CD4-positive, alpha-beta T cell treated with Interleukin-10 for 1 hour (primary cell): ENCODE measurements around the gene PPP1R1B.

Experiments
- DNase-seq: peaks from one replicate; pipeline ENCODE4 v3.0.0-alpha.2; 2020

The PPP1R1B gene

DNA sequence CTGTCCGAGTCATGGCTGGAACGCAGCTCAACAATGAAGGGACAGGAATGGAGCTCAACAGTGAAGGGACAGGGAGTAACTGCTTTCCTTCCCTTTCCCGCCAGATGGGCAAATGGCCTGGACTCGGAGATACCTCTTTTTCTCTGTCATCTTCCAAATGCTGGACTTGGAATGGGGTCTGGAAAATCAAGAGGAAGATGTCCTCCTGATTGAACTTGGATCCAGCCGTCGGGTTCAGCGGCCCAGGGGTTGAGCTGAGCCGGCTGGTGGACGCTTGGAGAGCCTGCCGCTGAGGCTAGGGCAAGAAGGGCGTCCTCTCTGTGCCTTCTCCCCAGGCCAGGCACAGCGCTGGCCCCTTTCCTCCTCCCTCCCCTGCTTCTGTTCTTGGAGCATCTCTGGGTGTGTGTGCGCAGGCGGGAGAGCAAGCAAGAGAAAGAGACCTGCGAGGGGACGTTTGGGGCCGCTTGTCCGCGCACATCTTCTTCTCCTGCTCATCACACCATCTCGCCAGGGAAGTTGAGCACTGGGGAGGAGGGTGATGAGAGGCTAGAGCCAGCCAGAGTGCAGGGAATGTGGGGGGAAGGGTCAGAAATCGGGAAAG is 25.7 kb upstream of the PPP1R1B start:
- no peak for DNase-seq

DNA sequence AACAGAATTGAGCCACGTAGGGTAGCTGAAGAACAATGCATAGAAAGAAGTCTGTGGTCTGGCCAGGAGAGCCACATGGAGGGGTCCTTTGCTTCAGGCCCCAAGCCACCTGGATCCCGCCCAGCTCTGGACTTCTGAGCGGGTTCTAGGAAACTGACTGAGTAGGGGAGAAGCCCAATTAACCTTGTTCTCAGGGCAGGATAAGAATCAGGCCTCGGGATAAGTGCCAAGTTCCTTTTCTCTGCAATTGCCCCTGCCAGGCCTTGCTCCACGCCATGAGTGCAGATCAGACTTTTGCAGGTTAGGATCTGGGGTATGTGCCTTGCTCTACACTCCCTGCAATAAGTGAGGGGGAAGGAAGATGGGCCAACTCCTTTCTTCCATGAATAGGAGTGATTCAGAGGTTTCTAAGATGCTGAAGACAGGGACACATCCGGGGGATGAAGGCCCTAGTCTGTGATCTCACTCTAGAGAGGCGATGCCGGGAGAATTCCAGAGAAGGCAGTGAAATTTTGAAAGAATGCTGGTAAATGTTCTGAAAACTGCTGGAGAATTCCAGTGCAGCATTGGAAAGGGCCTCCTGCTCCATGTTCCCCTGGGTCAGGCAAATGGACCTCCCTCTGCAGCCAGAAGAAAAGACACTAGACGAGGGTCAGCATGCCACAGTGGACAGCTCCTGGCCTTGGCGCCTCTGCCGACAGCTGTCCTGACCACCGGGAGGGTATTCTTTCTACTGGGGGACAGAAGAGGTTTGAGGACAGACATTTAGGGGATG is 24.8 kb upstream of the PPP1R1B start:
- DNase-seq, result no peak

GRCh38 chr17:39602533-39603303 is 24.0 kb upstream of the PPP1R1B start:
- DNase-seq, result no peak

- DNase-seq, result no peak
Measured at GRCh38 chr17:39603304-39604016, 23.3 kb upstream of the PPP1R1B start.

GRCh38 chr17:39604911-39605491 is 21.8 kb upstream of the PPP1R1B start:
- DNase-seq, result no peak

GRCh38 chr17:39605492-39606433 is 21.0 kb upstream of the PPP1R1B start:
- no peak for DNase-seq

- no peak for DNase-seq
Measured at GRCh38 chr17:39606434-39607056, 20.2 kb upstream of the PPP1R1B start.

DNA sequence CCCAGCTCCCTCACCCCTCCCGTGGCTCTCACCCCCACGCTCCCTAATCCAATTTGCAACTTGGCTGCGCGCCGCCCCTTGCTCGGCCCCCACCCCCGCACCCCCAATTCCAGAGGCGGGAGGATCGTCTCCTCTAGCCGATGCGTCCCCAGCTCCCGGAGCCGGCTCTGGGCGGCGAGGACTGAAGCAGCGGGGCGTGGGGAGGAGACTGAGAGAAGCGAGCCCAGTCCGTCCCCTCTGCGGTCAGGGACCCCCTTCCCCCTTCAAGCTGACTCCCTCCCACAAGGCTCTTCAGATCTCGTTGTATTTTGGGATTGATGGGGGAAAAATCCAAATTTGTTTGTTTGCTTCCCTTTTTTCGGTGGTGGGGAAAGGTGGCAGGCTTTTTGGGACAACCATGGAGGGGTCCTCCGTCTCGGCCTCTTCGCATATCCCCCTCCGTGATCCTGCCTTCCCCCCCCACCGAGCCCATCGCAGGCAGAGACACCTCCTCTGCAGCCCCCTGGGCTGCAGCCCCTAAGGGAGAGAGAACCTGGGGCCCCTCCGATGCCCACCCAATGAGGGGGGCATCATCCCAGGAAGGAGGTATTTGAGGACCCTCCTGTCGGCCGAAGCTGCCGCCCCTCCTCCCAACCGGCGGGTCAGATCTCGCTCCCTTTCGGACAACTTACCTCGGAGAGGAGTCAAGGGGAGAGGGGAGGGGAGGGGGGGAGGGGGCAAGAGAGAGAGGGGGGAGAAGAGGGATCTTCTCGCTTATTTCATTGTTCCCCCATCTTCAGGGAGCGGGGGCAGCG is 19.5 kb upstream of the PPP1R1B start:
- no peak for DNase-seq

DNA sequence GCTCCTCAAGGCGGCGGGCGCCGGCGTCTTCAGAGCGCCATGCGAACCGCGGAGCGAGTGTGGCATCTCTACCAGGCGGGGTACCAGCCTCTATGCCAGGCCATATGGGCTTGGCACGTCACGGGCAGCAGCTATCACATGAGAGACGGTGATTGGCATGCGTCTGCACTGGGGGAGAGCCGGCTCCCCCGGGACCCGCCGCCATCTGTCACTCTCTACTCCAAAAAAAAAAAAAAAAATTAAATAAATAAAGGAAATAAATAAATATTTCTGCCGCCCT is 19.0 kb upstream of the PPP1R1B start, which contains the start of gene NEUROD2:
Gene NEUROD2, minus strand, starts transcription at position 70 of the 280 bp plus-strand sequence. CDS start 1,321 bp downstream, outside the sequence.
- no peak for DNase-seq

DNA sequence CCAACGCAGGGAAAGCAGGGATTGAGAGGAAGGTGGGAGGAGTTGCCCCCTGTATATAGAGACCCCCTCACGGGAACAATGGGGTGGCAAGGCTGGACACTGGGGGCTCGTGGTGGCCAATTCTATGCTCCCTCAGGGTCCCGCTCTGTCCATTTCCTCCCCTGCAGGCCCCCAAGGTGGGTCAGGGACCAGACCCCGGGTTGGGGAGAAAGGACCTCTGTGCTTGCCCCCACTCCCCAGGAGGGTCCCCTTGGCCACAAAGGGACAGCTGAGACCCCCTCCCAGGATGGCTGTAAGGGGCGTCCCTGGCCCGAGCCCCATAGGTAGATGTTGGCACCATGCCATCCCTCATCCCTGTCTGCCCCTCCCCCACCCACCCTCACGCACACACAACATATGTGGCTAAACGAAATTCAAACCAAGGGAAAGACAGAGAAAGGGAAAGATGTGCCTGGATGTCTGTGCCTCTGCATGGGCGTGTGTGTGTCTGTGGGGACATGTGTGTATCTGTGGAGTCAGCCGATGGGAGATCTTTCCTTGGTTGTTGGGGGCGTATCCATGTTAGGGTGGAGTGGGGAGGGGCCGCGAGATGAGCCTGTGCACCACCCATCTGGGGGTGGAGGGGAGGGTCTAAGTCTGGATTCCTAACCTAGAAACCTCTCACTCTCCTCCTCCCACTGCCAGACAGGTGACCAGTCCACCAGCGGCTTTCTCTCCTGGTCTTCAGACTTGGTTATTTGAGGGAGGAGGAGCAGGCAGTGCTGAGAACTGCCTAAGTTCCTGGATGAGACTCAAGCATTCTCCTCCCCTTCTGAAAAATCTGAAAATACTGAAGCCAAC is 18.4 kb upstream of the PPP1R1B start:
- no peak for DNase-seq

DNA sequence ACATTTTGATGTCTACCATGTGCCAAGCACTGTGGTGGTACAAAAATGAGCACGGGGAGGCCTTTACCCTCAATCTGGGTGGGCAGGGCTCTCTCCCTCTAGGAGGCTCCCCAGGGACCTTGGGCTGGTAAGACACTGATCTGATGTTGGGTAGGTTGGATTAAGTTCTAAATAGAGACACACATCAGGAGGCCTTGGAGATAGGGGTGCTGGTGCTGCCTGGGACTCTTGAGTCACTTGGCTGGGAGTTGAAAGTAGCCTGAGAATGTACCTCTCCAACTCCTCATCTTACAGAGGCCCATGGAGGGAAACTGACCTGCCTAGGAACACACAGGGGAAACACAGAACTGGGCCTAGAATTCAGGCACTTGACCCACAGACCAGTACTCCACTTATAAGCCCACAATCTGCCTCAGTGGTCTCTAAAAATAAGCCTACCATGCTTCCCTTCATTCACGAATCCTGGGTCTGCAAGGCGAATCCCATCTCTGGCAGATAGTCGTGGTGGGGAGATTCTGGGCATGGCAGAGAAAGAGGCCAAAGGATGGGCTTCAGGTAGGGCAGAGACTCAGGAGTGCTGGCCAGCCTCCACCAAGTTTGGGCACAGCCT is 17.2 kb upstream of the PPP1R1B start:
- no peak for DNase-seq

- no peak for DNase-seq
Measured at GRCh38 chr17:39611401-39612112, 15.2 kb upstream of the PPP1R1B start.

DNA sequence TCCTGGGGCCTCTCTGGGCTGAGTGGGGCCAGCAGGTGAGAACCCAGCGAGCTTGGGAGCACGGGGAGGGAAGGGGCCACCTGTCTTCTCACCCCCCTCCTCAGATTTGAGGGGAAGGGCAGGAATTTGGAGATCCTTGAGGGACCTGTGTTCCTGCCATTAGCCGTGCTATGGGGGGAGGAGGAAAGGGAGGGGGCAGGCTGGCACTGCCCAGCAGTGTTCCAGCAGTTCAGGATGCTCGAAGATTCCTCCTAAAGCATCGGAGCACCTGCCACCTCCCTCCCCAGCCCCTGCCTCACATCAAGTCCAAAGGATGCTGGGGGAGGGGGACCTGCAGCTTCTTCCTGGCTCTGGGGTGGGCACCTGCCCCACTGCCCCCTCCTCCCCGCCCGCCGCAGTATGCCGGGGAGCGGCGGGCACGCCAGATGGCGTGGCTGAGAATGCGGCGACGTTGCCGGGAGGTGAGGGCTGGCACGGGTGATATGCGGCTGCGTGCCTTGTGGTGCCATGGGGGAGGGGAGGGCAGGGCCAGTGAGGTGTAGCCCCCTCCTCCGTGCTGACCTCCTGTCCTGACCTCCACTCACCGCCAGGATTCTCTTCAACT is 14.4 kb upstream of the PPP1R1B start:
- no peak for DNase-seq

GRCh38 chr17:39612935-39613464 is 13.8 kb upstream of the PPP1R1B start:
- no peak for DNase-seq

GRCh38 chr17:39614545-39615157 is 12.1 kb upstream of the PPP1R1B start:
- no peak for DNase-seq

DNA sequence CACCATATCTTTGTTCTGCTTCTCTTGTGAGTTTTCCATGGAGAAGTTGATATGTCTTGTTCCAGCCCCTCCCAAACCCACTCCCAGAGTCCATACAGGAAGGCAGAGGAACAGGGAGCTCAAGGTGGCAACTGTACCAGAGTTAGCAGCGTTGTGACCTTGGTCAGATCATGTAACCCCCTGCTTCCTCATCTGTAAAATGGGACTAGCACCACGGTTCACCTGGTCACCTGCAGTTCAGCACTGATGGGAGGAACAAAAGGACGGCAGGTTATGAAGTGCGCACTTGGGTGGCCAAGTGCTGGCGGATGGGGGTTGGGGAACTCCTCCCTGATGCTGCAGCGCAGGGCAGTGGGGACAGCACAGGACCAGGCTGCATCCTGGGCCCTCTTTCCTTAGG is 11.3 kb upstream of the PPP1R1B start:
- no peak for DNase-seq

GRCh38 chr17:39617100-39617445 is 9.7 kb upstream of the PPP1R1B start:
- no peak for DNase-seq
